ENCODE results near the gene NEURL1B.
A peak's percentile ranks its signal among the peaks of the same experiment; 100 is the strongest.

NEURL1B gene

GRCh38 chr5:172690258-172691075, 49.4 kb downstream of the NEURL1B start:
- no peaks in the 10 kb centered on the region for H3K27me3 ChIP-seq (ENCODE audit: control insufficient read depth, insufficient read depth, low read length)
- H3K4me1 ChIP-seq (ENCODE audit: control insufficient read depth, insufficient read depth, low read length), result peaks cover 22% of the 10 kb centered on the region
- peak overlapping the region; percentile 57 for H3K27ac ChIP-seq (ENCODE audit: low read depth, low read length)
- no peak overlapping the region for H3K4me3 ChIP-seq (ENCODE audit: low read length)
- H3K9ac ChIP-seq (ENCODE audit: low read length), result no peak overlapping the region
- H3K36me3 ChIP-seq (ENCODE audit: control insufficient read depth, insufficient read depth, low read length), result no peaks in the 10 kb centered on the region

GRCh38 chr5:172691886-172692285, 50.8 kb downstream of the NEURL1B start:
- Histone ChIP-seq H3K4me1 (ENCODE audit: control insufficient read depth, insufficient read depth, low read length) (peaks cover 36% of the 10 kb centered on the region), H3K36me3 (ENCODE audit: control insufficient read depth, insufficient read depth, low read length) (no peaks in the 10 kb centered on the region), H3K27me3 (ENCODE audit: control insufficient read depth, insufficient read depth, low read length) (no peaks in the 10 kb centered on the region), H3K9ac (ENCODE audit: low read length) (no peak overlapping the region), H3K4me3 (ENCODE audit: low read length) (no peak overlapping the region), H3K27ac (ENCODE audit: low read depth, low read length) (no peak overlapping the region)

GRCh38 chr5:172692451-172692850, 51.4 kb downstream of the NEURL1B start:
- no peaks in the 10 kb centered on the region for H3K36me3 ChIP-seq (ENCODE audit: control insufficient read depth, insufficient read depth, low read length)
- H3K4me3 ChIP-seq (ENCODE audit: low read length), result no peak overlapping the region
- no peaks in the 10 kb centered on the region for H3K27me3 ChIP-seq (ENCODE audit: control insufficient read depth, insufficient read depth, low read length)
- no peak overlapping the region for H3K27ac ChIP-seq (ENCODE audit: low read depth, low read length)
- H3K4me1 ChIP-seq (ENCODE audit: control insufficient read depth, insufficient read depth, low read length), result peaks cover 39% of the 10 kb centered on the region
- no peak overlapping the region for H3K9ac ChIP-seq (ENCODE audit: low read length)

GRCh38 chr5:172692981-172693380, 51.9 kb downstream of the NEURL1B start:
- Histone ChIP-seq H3K36me3 (ENCODE audit: control insufficient read depth, insufficient read depth, low read length) (no peaks in the 10 kb centered on the region), H3K27me3 (ENCODE audit: control insufficient read depth, insufficient read depth, low read length) (no peaks in the 10 kb centered on the region), H3K9ac (ENCODE audit: low read length) (no peak overlapping the region), H3K27ac (ENCODE audit: low read depth, low read length) (peak overlapping the region; percentile 5), H3K4me3 (ENCODE audit: low read length) (no peak overlapping the region), H3K4me1 (ENCODE audit: control insufficient read depth, insufficient read depth, low read length) (peaks cover 39% of the 10 kb centered on the region)

- H3K4me1 ChIP-seq (ENCODE audit: control insufficient read depth, insufficient read depth, low read length), result peaks cover 29% of the 10 kb centered on the region
Observed at GRCh38 chr5:172694061-172694460, 53.0 kb downstream of the NEURL1B start.

GRCh38 chr5:172694541-172694940, 53.5 kb downstream of the NEURL1B start:
- Histone ChIP-seq H3K9ac (ENCODE audit: low read length) (no peak overlapping the region), H3K4me1 (ENCODE audit: control insufficient read depth, insufficient read depth, low read length) (peaks cover 24% of the 10 kb centered on the region), H3K4me3 (ENCODE audit: low read length) (no peak overlapping the region), H3K27me3 (ENCODE audit: control insufficient read depth, insufficient read depth, low read length) (no peaks in the 10 kb centered on the region), H3K27ac (ENCODE audit: low read depth, low read length) (no peak overlapping the region), H3K36me3 (ENCODE audit: control insufficient read depth, insufficient read depth, low read length) (no peaks in the 10 kb centered on the region)

More at GRCh38 chr5:172694061-172694460, 53.0 kb downstream of the NEURL1B start:
- Histone ChIP-seq H3K9ac (ENCODE audit: low read length) (no peak overlapping the region), H3K36me3 (ENCODE audit: control insufficient read depth, insufficient read depth, low read length) (no peaks in the 10 kb centered on the region), H3K27me3 (ENCODE audit: control insufficient read depth, insufficient read depth, low read length) (no peaks in the 10 kb centered on the region), H3K4me3 (ENCODE audit: low read length) (no peak overlapping the region), H3K27ac (ENCODE audit: low read depth, low read length) (no peak overlapping the region)

GRCh38 chr5:172695232-172696054, 54.4 kb downstream of the NEURL1B start:
- Histone ChIP-seq H3K27ac (ENCODE audit: low read depth, low read length) (peak overlapping the region; percentile 21), H3K4me3 (ENCODE audit: low read length) (no peak overlapping the region), H3K9ac (ENCODE audit: low read length) (no peak overlapping the region), H3K4me1 (ENCODE audit: control insufficient read depth, insufficient read depth, low read length) (peaks cover 19% of the 10 kb centered on the region), H3K36me3 (ENCODE audit: control insufficient read depth, insufficient read depth, low read length) (no peaks in the 10 kb centered on the region), H3K27me3 (ENCODE audit: control insufficient read depth, insufficient read depth, low read length) (no peaks in the 10 kb centered on the region)

GRCh38 chr5:172696171-172696849, 55.2 kb downstream of the NEURL1B start:
- Histone ChIP-seq H3K4me1 (ENCODE audit: control insufficient read depth, insufficient read depth, low read length) (peaks cover 19% of the 10 kb centered on the region), H3K4me3 (ENCODE audit: low read length) (peak overlapping the region; percentile 88), H3K36me3 (ENCODE audit: control insufficient read depth, insufficient read depth, low read length) (no peaks in the 10 kb centered on the region), H3K9ac (ENCODE audit: low read length) (no peak overlapping the region), H3K27me3 (ENCODE audit: control insufficient read depth, insufficient read depth, low read length) (no peaks in the 10 kb centered on the region), H3K27ac (ENCODE audit: low read depth, low read length) (peak overlapping the region; percentile 21)

GRCh38 chr5:172697123-172698121, 56.4 kb downstream of the NEURL1B start:
- peak overlapping the region; percentile 88 for H3K4me3 ChIP-seq (ENCODE audit: low read length)
- no peaks in the 10 kb centered on the region for H3K36me3 ChIP-seq (ENCODE audit: control insufficient read depth, insufficient read depth, low read length)
- peaks cover 19% of the 10 kb centered on the region for H3K4me1 ChIP-seq (ENCODE audit: control insufficient read depth, insufficient read depth, low read length)
- no peaks in the 10 kb centered on the region for H3K27me3 ChIP-seq (ENCODE audit: control insufficient read depth, insufficient read depth, low read length)
- H3K9ac ChIP-seq (ENCODE audit: low read length), result peak overlapping the region; percentile 66
- H3K27ac ChIP-seq (ENCODE audit: low read depth, low read length), result peak overlapping the region; percentile 75

- Histone ChIP-seq H3K27ac (ENCODE audit: low read depth, low read length) (no peak overlapping the region), H3K4me1 (ENCODE audit: control insufficient read depth, insufficient read depth, low read length) (peaks cover 16% of the 10 kb centered on the region), H3K27me3 (ENCODE audit: control insufficient read depth, insufficient read depth, low read length) (no peaks in the 10 kb centered on the region), H3K36me3 (ENCODE audit: control insufficient read depth, insufficient read depth, low read length) (no peaks in the 10 kb centered on the region), H3K9ac (ENCODE audit: low read length) (no peak overlapping the region), H3K4me3 (ENCODE audit: low read length) (no peak overlapping the region)
Observed at GRCh38 chr5:172699423-172699822, 58.4 kb downstream of the NEURL1B start.

- no peak overlapping the region for H3K4me3 ChIP-seq (ENCODE audit: low read length)
- H3K9ac ChIP-seq (ENCODE audit: low read length), result no peak overlapping the region
- H3K27ac ChIP-seq (ENCODE audit: low read depth, low read length), result no peak overlapping the region
- no peaks in the 10 kb centered on the region for H3K27me3 ChIP-seq (ENCODE audit: control insufficient read depth, insufficient read depth, low read length)
- no peaks in the 10 kb centered on the region for H3K36me3 ChIP-seq (ENCODE audit: control insufficient read depth, insufficient read depth, low read length)
- H3K4me1 ChIP-seq (ENCODE audit: control insufficient read depth, insufficient read depth, low read length), result peaks cover 16% of the 10 kb centered on the region
Observed at GRCh38 chr5:172699999-172700364, 58.9 kb downstream of the NEURL1B start.
